NCI-H2081 treated with DMSO at 0.1 percent for 48 hours (cell line): ENCODE data around the gene IGF1R.
"Not testable (repeated sequence)": the region's sequence is repeated elsewhere in the genome, so short reads cannot be mapped to it uniquely, and the experiment has no call there.

Experiments used
- DNase-seq: peaks from one replicate; lab custom pipeline; 2025; lab: John Stamatoyannopoulos, UW

Gene IGF1R

GRCh38 chr15:98960555-98961050, 312.3 kb downstream of the IGF1R start:
- DNase-seq = no peak

DNA sequence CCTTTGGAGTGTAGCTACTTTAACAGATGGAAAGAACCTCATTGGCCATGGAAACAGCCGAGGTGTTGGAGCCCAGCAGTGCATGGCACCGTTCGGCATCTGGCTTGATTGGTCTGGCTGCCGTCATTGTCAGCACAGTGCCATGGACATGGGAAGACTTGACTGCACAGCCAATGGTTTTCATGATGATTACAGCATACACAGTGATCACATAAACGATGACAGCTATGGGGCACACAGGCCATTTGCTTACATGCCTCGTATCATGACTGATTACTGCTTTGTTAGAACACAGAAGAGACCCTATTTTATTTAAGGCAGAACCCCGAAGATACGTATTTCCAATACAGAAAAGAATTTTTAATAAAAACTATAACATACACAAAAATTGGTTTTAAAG, 315.1 kb downstream of the IGF1R start:
- no peak for DNase-seq

DNA sequence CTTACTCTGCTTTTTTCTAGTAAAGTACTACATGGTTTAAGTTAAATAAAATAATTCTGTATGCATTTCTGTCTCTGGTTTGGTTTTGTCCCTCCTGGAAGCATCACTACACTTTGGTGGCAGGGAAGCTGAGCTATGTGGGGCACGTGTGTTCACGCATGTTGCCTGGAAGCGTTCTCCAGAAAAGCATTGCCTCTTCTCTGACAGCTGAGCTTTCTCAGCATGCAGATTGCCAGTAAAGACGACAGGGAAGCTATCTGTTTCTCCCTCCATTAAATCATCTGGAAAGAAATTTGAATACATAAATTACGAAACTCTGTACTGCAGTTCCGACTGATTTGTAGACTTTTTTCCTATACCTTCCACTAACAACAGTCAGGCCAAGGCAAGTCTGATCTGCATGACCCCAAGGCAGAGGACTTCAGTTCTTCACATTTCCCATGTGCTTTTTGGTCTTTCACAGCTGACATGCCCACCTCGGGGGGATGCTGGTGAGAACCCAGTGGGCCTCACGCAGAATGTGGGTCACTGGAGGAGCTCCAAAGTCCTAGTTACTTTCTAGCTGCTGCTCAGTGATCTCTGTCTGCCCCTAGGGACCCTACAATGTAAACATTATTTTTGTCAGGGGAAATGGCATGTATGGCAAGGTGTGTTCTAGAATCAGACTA, 316.3 kb downstream of the IGF1R start:
- DNase-seq = no peak

DNA sequence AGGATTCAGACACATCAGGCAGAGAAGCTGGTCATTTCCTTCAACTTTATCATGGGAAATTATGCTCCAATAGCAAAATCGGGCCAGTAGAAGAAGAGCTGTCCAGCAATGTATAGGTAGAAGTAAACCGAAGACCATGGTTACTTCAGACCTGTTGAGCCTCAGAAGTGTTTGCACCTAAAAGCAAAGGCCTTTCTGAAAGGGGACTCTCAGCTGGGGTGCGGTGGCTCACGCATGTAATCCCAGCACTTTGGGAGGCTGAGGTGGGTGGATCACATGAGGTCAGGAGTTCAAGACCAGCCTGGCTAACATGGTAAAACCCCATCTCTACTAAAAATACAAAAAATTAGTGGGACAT, 316.8 kb downstream of the IGF1R start:
- not testable (repeated sequence) for DNase-seq

- no peak for DNase-seq
These were observed 317.3 kb downstream of the IGF1R start for GRCh38 chr15:98965597-98965996.

DNA sequence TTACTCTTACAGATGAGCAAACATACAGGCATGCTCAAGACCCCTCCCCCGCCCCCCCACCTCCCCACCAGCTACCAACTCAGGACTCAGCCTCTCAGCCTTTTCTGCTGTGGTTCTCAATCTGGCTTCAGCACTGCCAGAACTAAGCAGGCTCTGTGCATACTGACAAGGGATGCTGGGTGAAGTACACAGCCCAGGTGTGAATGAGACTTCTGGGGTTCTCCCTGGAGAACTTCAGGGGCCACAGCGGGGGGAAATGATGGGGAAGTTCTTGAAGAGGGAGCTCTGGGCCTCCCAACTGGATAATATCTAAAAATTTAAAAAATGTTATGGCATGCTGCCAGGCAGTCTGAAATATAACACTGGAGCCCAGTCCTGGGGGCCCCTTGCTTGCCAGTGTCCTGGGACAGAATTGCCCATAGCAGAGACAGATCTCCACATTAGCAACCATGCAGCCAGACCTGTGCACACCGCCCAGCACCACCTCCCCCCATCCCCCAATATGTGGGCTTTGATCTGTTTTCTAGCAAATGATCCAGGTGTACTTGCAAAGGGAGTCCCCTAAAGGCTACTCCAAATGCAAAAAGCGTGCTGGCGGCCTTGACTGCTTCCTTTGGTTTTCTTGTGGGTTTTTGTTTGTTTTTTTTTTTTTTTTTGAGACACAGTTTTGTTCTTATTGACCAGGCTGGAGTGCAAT, 317.9 kb downstream of the IGF1R start:
- no peak for DNase-seq

GRCh38 chr15:98967096-98967495, 318.8 kb downstream of the IGF1R start:
- no peak for DNase-seq

- no peak for DNase-seq
These were observed 319.6 kb downstream of the IGF1R start for GRCh38 chr15:98967916-98968315.

DNA sequence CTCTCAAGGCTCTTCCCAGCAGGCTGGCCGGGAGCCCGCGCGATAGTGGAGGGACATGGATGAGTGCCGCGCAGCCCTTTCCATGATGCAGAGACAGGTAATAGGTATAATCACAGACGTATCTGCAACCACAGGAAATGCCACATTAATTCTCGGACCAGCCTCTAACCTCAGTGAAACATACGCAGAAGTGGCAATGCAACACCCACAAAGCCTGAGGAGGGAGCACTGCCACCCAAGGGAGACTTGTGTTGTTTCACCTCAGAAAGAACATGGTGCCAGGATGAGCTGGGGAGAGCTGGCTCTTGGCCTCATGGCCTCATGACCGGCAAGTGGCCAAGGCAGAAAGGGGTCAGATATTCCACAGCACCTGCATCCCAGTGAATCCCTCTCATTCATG, 320.2 kb downstream of the IGF1R start:
- DNase-seq = no peak

DNA sequence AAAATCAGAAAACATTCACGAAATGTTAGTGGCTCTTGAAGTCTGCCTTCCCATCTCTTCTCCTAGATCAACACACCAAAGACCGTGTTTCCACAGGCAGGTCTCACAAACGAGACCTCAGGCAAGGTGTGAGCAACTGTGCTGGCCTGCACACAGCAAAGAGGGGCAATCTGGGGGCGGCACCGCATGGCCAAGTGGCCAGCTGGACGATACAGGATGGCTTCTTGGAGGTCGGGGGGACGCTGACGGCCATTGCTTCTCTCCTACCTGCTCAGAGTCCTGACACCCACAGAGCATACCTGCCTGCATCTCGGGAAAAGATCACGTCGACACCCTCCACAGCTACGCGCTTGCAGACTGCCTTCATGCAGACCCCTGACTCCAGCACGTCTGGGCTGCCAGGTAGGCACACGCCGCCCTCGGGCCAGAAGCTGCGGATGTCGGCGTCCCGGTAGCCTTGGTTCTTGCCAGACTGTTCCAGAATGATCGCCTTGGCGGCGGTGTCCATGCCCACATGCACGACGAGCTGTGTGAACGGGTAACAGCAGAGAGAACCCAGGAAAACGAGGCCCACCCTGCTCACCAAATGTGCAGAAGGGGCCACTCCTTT, 320.9 kb downstream of the IGF1R start:
- DNase-seq = no peak

GRCh38 chr15:98970799-98971198, 322.5 kb downstream of the IGF1R start:
- DNase-seq = no peak

- no peak for DNase-seq
These were observed 328.2 kb downstream of the IGF1R start for GRCh38 chr15:98976500-98976899.

DNA sequence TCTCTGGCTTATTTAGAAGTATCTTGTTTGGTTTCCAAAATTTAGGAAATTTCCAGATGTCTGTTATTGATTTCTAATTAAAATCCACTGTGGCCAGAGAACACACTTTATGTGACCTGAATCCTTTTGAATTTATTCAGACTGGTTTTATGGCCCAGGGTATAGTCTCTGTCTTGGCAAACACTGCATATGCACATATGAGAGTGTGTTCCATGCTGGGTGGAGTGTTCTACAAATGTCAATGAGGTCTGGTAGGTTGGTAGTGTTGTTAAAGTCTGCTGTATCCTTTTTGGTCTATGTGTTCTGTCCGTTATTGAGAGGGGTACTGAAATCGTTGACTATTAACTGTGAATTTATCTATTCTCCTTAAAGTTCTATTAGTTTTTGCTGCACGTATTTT, 329.1 kb downstream of the IGF1R start:
- no peak for DNase-seq

- no peak for DNase-seq
These were observed 329.8 kb downstream of the IGF1R start for GRCh38 chr15:98978153-98978552.

- DNase-seq = no peak
These were observed 332.5 kb downstream of the IGF1R start for GRCh38 chr15:98980899-98981228.

GRCh38 chr15:98981851-98982722, 333.7 kb downstream of the IGF1R start:
- no peak for DNase-seq

- no peak for DNase-seq
These were observed 335.0 kb downstream of the IGF1R start for GRCh38 chr15:98983334-98983733.

DNA sequence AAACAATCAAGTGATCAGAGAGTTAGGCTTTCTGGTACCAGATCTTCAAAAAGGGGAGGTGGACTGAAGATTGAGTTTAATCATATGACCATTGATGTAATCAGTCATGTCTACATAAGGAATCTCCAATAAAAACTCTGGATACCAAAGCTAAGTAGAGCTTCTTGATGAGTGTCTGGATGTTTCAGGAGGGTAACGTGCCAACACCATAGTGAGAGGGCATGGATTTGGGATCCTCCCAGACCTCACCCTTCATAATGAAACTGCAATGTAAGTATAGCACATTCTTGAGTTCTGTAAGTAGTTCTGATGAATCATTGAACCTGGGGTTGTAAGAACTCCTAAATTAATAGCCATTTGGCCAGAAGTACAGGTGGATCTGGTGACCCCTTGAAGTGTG, 337.9 kb downstream of the IGF1R start:
- DNase-seq = no peak

- DNase-seq = no peak
These were observed 346.6 kb downstream of the IGF1R start for GRCh38 chr15:98994892-98995291.

- DNase-seq = no peak
These were observed 347.8 kb downstream of the IGF1R start for GRCh38 chr15:98996169-98996568.

DNA sequence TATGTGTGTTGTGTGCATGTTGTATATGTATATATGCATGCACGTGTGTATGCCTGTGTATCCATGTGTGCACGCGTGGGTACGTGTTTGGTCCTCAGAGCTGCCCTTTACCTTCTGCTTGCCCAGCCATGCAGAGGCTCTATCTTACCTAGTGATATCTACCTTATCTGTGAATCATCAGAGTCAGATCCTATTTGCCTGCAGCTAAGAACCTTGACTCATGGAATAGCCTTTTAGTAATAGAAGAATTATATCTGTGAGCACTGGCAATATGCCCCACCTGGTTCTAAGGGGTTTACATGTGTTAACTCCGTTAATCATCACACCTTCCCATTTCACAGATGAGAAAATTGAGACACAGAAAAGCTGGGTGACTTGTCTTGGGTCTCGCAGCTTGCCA, 348.3 kb downstream of the IGF1R start:
- no peak for DNase-seq

- DNase-seq = no peak
These were observed 349.0 kb downstream of the IGF1R start for GRCh38 chr15:98997312-98997711.

DNA sequence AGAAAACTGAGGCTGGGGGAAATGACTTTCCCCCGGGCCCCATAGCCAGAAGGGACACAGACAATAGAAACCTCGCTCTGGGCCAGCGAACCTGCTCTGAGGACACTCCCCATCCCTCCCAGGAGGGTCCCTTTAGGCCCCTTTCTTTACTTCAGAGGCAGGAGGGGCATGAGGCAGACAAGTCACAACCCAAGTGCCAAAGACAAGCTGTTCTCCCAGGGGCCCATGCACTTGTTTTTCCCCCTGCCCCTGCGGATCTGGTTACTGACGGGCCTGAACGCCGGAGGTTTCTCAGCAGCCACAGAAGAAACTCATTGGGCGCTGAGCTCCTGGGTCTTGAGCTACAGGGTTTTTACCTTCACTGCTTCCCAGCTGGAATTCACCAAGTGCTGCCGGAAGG, 349.4 kb downstream of the IGF1R start:
- no peak for DNase-seq
